ENCODE results near the gene BANF2. TPM values are rescaled to one million over a fixed set of nuclear protein-coding genes. Genes with fewer than 3 reads are reported as not detected.
A peak's percentile ranks its signal among the peaks of the same experiment; 100 is the strongest.

Gene BANF2
- total RNA-seq, 1 donor from 2014 or later, result not detected

- H3K4me1 Mint-ChIP-seq (ENCODE audit: low read depth), result peaks cover 14% of the 10 kb centered on the region
- no peaks in the 10 kb centered on the region for H3K36me3 Mint-ChIP-seq (ENCODE audit: low read depth)
- no peak for DNase-seq (ENCODE audit: low spot score)
- no peaks in the 10 kb centered on the region for H3K27me3 Mint-ChIP-seq (ENCODE audit: low read depth)
- no peak for TF ChIP-seq CTCF (IDR thresholded peaks at IDR 0.05)
- no peak overlapping the region for H3K27ac Mint-ChIP-seq (ENCODE audit: unreplicated experiment)
- no peak overlapping the region for H3K4me3 Mint-ChIP-seq (ENCODE audit: unreplicated experiment)
- H3K9me3 Mint-ChIP-seq (ENCODE audit: low read depth), result peaks cover 4% of the 10 kb centered on the region
Measured at GRCh38 chr20:17743677-17744076, 43.9 kb downstream of the BANF2 start.

- H3K4me3 Mint-ChIP-seq (ENCODE audit: unreplicated experiment), result no peak overlapping the region
- no peak for DNase-seq (ENCODE audit: low spot score)
- H3K27ac Mint-ChIP-seq (ENCODE audit: unreplicated experiment), result peak overlapping the region; percentile 89
Measured at GRCh38 chr20:17747431-17747846, 47.7 kb downstream of the BANF2 start.

DNA sequence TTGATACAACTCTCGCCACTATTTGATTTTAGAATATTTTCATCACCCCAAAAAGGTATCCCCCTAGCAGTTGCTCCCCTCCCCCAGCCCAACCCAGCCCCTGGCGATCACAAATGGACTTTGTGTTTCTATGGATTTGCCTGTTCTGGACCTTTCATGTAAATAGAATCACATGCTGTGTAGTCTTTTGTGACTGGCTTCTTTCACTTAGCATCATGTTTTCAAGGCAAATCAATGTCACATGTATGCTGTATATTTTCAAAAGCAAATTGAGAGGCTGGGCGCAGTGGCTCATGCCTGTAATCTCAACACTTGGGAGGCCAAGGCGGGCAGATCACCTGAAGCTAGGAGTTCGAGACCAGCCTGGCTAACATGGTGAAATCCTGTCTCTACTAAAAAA lies 48.5 kb downstream of the BANF2 start:
- H3K9me3 Mint-ChIP-seq (ENCODE audit: low read depth), result no peaks in the 10 kb centered on the region
- peaks cover 18% of the 10 kb centered on the region for H3K4me1 Mint-ChIP-seq (ENCODE audit: low read depth)
- no peak for TF ChIP-seq CTCF (IDR thresholded peaks at IDR 0.05)
- no peaks in the 10 kb centered on the region for H3K36me3 Mint-ChIP-seq (ENCODE audit: low read depth)
- no peak for DNase-seq (ENCODE audit: low spot score)
- no peak overlapping the region for H3K27ac Mint-ChIP-seq (ENCODE audit: unreplicated experiment)
- H3K4me3 Mint-ChIP-seq (ENCODE audit: unreplicated experiment), result no peak overlapping the region
- peaks cover 3% of the 10 kb centered on the region for H3K27me3 Mint-ChIP-seq (ENCODE audit: low read depth)

More at GRCh38 chr20:17747431-17747846, 47.7 kb downstream of the BANF2 start:
- Mint-ChIP-seq H3K36me3 (ENCODE audit: low read depth) (no peaks in the 10 kb centered on the region), H3K27me3 (ENCODE audit: low read depth) (peaks cover under 1% of the 10 kb centered on the region), H3K9me3 (ENCODE audit: low read depth) (no peaks in the 10 kb centered on the region), H3K4me1 (ENCODE audit: low read depth) (peaks cover 18% of the 10 kb centered on the region)
- no peak for TF ChIP-seq CTCF (IDR thresholded peaks at IDR 0.05)

GRCh38 chr20:17749626-17749977 lies 49.8 kb downstream of the BANF2 start:
- Mint-ChIP-seq H3K36me3 (ENCODE audit: low read depth) (no peaks in the 10 kb centered on the region), H3K27me3 (ENCODE audit: low read depth) (peaks cover 3% of the 10 kb centered on the region), H3K4me1 (ENCODE audit: low read depth) (peaks cover 18% of the 10 kb centered on the region), H3K27ac (ENCODE audit: unreplicated experiment) (peak overlapping the region; percentile 63), H3K9me3 (ENCODE audit: low read depth) (no peaks in the 10 kb centered on the region), H3K4me3 (ENCODE audit: unreplicated experiment) (no peak overlapping the region)
- TF ChIP-seq CTCF (IDR thresholded peaks at IDR 0.05), result no peak
- no peak for DNase-seq (ENCODE audit: low spot score)

- no peak for DNase-seq (ENCODE audit: low spot score)
- H3K4me1 Mint-ChIP-seq (ENCODE audit: low read depth), result peaks cover 18% of the 10 kb centered on the region
- no peaks in the 10 kb centered on the region for H3K36me3 Mint-ChIP-seq (ENCODE audit: low read depth)
- no peak overlapping the region for H3K27ac Mint-ChIP-seq (ENCODE audit: unreplicated experiment)
- H3K9me3 Mint-ChIP-seq (ENCODE audit: low read depth), result no peaks in the 10 kb centered on the region
- H3K27me3 Mint-ChIP-seq (ENCODE audit: low read depth), result peaks cover 3% of the 10 kb centered on the region
- no peak overlapping the region for H3K4me3 Mint-ChIP-seq (ENCODE audit: unreplicated experiment)
- no peak for TF ChIP-seq CTCF (IDR thresholded peaks at IDR 0.05)
Measured at GRCh38 chr20:17749978-17750721, 50.4 kb downstream of the BANF2 start.
